NCI-H1436 (cell line): Measurements from ENCODE around the gene ECT2.
"Not testable (repeated sequence)": the region's sequence is repeated elsewhere in the genome, so short reads cannot be mapped to it uniquely, and the experiment has no call there.

Source experiments
- DNase-seq: peaks from one replicate; lab custom pipeline; 2025; lab: John Stamatoyannopoulos, UW

The ECT2 gene

GRCh38 chr3:172866726-172867350 lies 116.3 kb downstream of the ECT2 start:
- not testable (repeated sequence) for DNase-seq

GRCh38 chr3:172868582-172869200 lies 118.2 kb downstream of the ECT2 start:
- DNase-seq = peak; percentile 66

- no peak for DNase-seq
Measured at GRCh38 chr3:172869368-172869771, 118.8 kb downstream of the ECT2 start.

- no peak for DNase-seq
Measured at GRCh38 chr3:172869784-172870518, 119.4 kb downstream of the ECT2 start.
